Liver (tissue), 9 donors: Measurements from ENCODE around the gene TENT4B. TPM values are rescaled to one million over a fixed set of nuclear protein-coding genes. Genes with fewer than 3 reads are reported as not detected.

Experiments
- DNase-seq: peaks from one replicate; pipeline ENCODE4 v3.0.0-alpha.2; 2017; ENCODE audit warnings: low spot score
- H3K27ac ChIP-seq, 2 donors: one replicate each; pipeline ENCODE4 v1.7.0; 2013; ENCODE audit warnings: inconsistent platforms in 2 of 2, low read length in 2 of 2, control low read depth in 1 of 2, low read depth in 1 of 2, mild to moderate bottlenecking in 1 of 2
- H3K27me3 ChIP-seq, 4 donors: one replicate each; pipeline versions ENCODE4 v1.6.1 to v1.7.0; 2013; ENCODE audit warnings: low read length in 3 of 4, inconsistent platforms in 1 of 4, mild to moderate bottlenecking in 1 of 4, moderate library complexity in 1 of 4; ENCODE audit not compliant: control insufficient read depth in 4 of 4, insufficient read depth in 4 of 4
- H3K36me3 ChIP-seq, 4 donors: one replicate each; pipeline versions ENCODE4 v1.6.1 to v1.7.0; 2013; ENCODE audit warnings: low read length in 3 of 4, mild to moderate bottlenecking in 3 of 4, low read depth in 1 of 4, moderate library complexity in 1 of 4; ENCODE audit not compliant: control insufficient read depth in 4 of 4, insufficient read depth in 3 of 4
- H3K4me1 ChIP-seq, 4 donors: one replicate each; pipeline versions ENCODE4 v1.6.1 to v1.7.0; 2013; ENCODE audit warnings: low read length in 3 of 4, mild to moderate bottlenecking in 3 of 4, moderate library complexity in 1 of 4; ENCODE audit not compliant: control insufficient read depth in 4 of 4, insufficient read depth in 4 of 4
- H3K4me3 ChIP-seq, 3 donors: one replicate each; pipeline versions ENCODE4 v1.6.1 to v1.7.0; 2013; ENCODE audit warnings: low read length in 3 of 3, control low read depth in 1 of 3, low read depth in 1 of 3, mild to moderate bottlenecking in 1 of 3
- H3K9ac ChIP-seq, 2 donors: one replicate each; pipeline ENCODE4 v1.7.0; 2013; ENCODE audit warnings: low read length in 2 of 2, mild to moderate bottlenecking in 2 of 2, moderate library complexity in 2 of 2, control low read depth in 1 of 2, low read depth in 1 of 2
- H3K9me3 ChIP-seq, 4 donors: one replicate each; pipeline versions ENCODE4 v1.6.1 to v1.7.0; 2013; ENCODE audit warnings: low read length in 3 of 4; ENCODE audit not compliant: control insufficient read depth in 4 of 4
- CTCF ChIP-seq: fragments of 150-350 bp; IDR thresholded peaks from 2 replicates; pipeline ENCODE4 v1.5.1; 2017; ENCODE audit warnings: improper control_type of control experiment, low read depth, low read length; ENCODE audit not compliant: missing input control
- FOXA1 ChIP-seq: IDR thresholded peaks from 2 replicates; pipeline ENCODE4 v1.6.1; 2016; ENCODE audit warnings: antibody characterized with exemption
- FOXA2 ChIP-seq: IDR thresholded peaks from 2 replicates; pipeline ENCODE4 v1.6.1; 2016; ENCODE audit warnings: antibody characterized with exemption
- GABPA ChIP-seq, 2 donors: IDR thresholded peaks in 1 of 2; conservative IDR thresholded peaks in 1 of 2; 2 replicates each; pipeline ENCODE4 v1.6.1; 2016; ENCODE audit warnings: antibody characterized with exemption in 2 of 2, mild to moderate bottlenecking in 1 of 2, moderate library complexity in 1 of 2
- HNF4A ChIP-seq, 2 donors: conservative IDR thresholded peaks; 2 replicates each; pipeline ENCODE4 v1.6.1; 2016; ENCODE audit warnings: antibody characterized with exemption in 2 of 2, mild to moderate bottlenecking in 2 of 2
- HNF4G ChIP-seq: IDR thresholded peaks from 2 replicates; pipeline ENCODE4 v1.6.1; 2016; ENCODE audit warnings: antibody characterized with exemption
- MAX ChIP-seq: IDR thresholded peaks from 2 replicates; pipeline ENCODE4 v1.6.1; 2016; ENCODE audit warnings: antibody characterized with exemption
- RAD21 ChIP-seq, 2 donors: IDR thresholded peaks; 2 replicates each; pipeline ENCODE4 v1.6.1; 2016; ENCODE audit warnings: antibody characterized with exemption in 2 of 2, mild to moderate bottlenecking in 2 of 2
- RXRA ChIP-seq, 2 donors: IDR thresholded peaks; 2 replicates each; pipeline ENCODE4 v1.6.1; 2017 to 2018; ENCODE audit warnings: antibody characterized with exemption in 2 of 2, mild to moderate bottlenecking in 1 of 2
- SP1 ChIP-seq: IDR thresholded peaks from 2 replicates; pipeline ENCODE4 v1.6.1; 2018; ENCODE audit warnings: antibody characterized with exemption, mild to moderate bottlenecking
- YY1 ChIP-seq: IDR thresholded peaks from 2 replicates; pipeline ENCODE4 v1.6.1; 2016; ENCODE audit warnings: antibody characterized with exemption, mild to moderate bottlenecking
- WGBS: extraction: QIAGEN DNeasy Blood & Tissue Kit; methylation state at CpG from one replicate; pipeline ENCODE4 v1.1.7; 2013; 5-methylcytosine and 5-hydroxymethylcytosine counted together
- polyA plus RNA-seq, 2 donors: library from polyadenylated mRNA; stranded (reverse) in 1 of 2; unstranded in 1 of 2; fragments of 200-250 nt in 1 of 2; fragments of >200 nt in 1 of 2; fragmentation: Nextera tagmentation in 1 of 2; extraction: Ambion mirVana in 1 of 2; gene quantifications; one replicate each; pipeline versions ENCODE4 v1.2.1 to v1.2.3, GENCODE V29; 2013 to 2015
- total RNA-seq, 2 donors: library from RNA; depleted of rRNA; stranded (reverse); fragments of >200 nt; gene quantifications; one replicate each; pipeline ENCODE4 v1.2.3, GENCODE V29; 2014
- TF ChIP-seq, protein P1 (sequence below): IDR thresholded peaks from 2 replicates; pipeline ENCODE4 v1.6.1; 2016; ENCODE audit warnings: antibody characterized with exemption
- donor health status: healthy.
- donor health status: healthy.
- donor health status: healthy.
- donor health status: healthy.
- donor health status: healthy.

Gene TENT4B
- total and polyA plus RNA-seq, 4 donors, result 4.2 to 10.8 (median 7.9) TPM

- H3K4me1 ChIP-seq, result peaks cover 2 to 16% (median 15%) of the 10 kb centered on the region in 4 donors
- DNase-seq, result no peak
- H3K4me3 ChIP-seq, result no peak overlapping the region
- TF ChIP-seq RAD21 (IDR thresholded peaks at IDR 0.05), result peak; percentile 79 to 86
- peak in 1 of 2 donors; percentile 9 for TF ChIP-seq HNF4A (conservative IDR thresholded peaks at IDR 0.05)
- TF ChIP-seq, protein P1, sequence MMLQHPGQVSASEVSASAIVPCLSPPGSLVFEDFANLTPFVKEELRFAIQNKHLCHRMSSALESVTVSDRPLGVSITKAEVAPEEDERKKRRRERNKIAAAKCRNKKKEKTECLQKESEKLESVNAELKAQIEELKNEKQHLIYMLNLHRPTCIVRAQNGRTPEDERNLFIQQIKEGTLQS, result peak; percentile 18
- no peak for TF ChIP-seq RXRA (IDR thresholded peaks at IDR 0.05)
- TF ChIP-seq CTCF, result peak; percentile 87
- no peak for TF ChIP-seq MAX
- H3K27ac ChIP-seq, result no peak overlapping the region
- H3K27me3 ChIP-seq, result no peaks in the 10 kb centered on the region
- H3K9me3 ChIP-seq, result no peaks in the 10 kb centered on the region
- no peak overlapping the region for H3K9ac ChIP-seq
- WGBS, result 60% methylated on average over 4 of the region's 4 CpGs
- peaks cover 3 to 42% (median 33%) of the 10 kb centered on the region in 4 donors for H3K36me3 ChIP-seq
Measured at GRCh38 chr16:50213939-50214519, 60.9 kb downstream of the TENT4B start.

- Histone ChIP-seq H3K4me3 (no peak overlapping the region), H3K36me3 (peaks cover 3 to 45% (median 34%) of the 10 kb centered on the region in 4 donors), H3K9ac (no peak overlapping the region), H3K4me1 (peaks cover 2 to 5% (median 3%) of the 10 kb centered on the region in 4 donors), H3K27me3 (no peaks in the 10 kb centered on the region), H3K27ac (no peak overlapping the region), H3K9me3 (no peaks in the 10 kb centered on the region)
- WGBS, result 86% methylated on average over 4 of the region's 4 CpGs
- TF ChIP-seq SP1, result no peak
- no peak for TF ChIP-seq CTCF
- TF ChIP-seq FOXA2, result no peak
- no peak for TF ChIP-seq YY1
- TF ChIP-seq MAX, result no peak
- no peak for TF ChIP-seq FOXA1
- no peak for TF ChIP-seq HNF4A (conservative IDR thresholded peaks at IDR 0.05)
- no peak for TF ChIP-seq HNF4G
- no peak for DNase-seq
Measured at GRCh38 chr16:50215680-50216079, 62.6 kb downstream of the TENT4B start.

DNA sequence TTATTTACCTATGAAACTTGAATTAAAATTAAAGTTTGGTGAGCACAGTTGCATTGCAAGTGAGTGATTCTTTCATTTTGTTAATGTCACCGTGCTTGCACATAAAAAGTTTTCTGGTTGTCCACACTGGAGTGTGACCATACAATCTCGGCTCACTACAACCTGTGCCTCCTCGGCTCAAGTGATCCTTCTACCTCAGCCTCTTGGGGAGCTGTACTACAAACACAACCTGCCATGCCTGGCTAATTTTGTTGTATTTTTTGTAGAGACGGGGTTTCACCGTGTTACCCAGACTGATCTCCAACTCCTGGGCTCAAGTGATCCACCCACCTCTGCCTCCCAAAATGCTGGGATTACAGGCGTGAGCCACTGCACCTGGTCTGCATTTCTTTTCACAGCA lies 63.1 kb downstream of the TENT4B start:
- Histone ChIP-seq H3K4me3 (no peak overlapping the region), H3K27me3 (no peaks in the 10 kb centered on the region), H3K36me3 (peaks cover 3 to 45% (median 37%) of the 10 kb centered on the region in 4 donors), H3K27ac (no peak overlapping the region), H3K9ac (no peak overlapping the region), H3K4me1 (no peaks in the 10 kb centered on the region), H3K9me3 (no peaks in the 10 kb centered on the region)
- WGBS, result 94% methylated on average over 6 of the region's 6 CpGs
- DNase-seq, result no peak
- TF ChIP-seq GABPA (IDR thresholded peaks at IDR 0.05 in 1 of 2, conservative IDR thresholded peaks at IDR 0.05 in 1 of 2), result no peak
- TF ChIP-seq CTCF, result no peak
